HepG2 (cell line): ENCODE results near the gene PPP4C. TPM values are rescaled to one million over a fixed set of nuclear protein-coding genes. Genes with fewer than 3 reads are reported as not detected.
A peak's percentile ranks its signal among the peaks of the same experiment; 100 is the strongest.

Source experiments
- ATF1 ChIP-seq: IDR thresholded peaks from 2 replicates; pipeline ENCODE4 v1.6.1; 2016; ENCODE audit warnings: mild to moderate bottlenecking, control low read depth
- ATF7-NPFF ChIP-seq: sonication (generic); formaldehyde crosslinking; IDR thresholded peaks from 2 replicates; pipeline ENCODE4 v1.8.1; 2023; ENCODE audit warnings: mild to moderate bottlenecking, low read depth, missing genetic modification reagents, moderate library complexity
- CENPT ChIP-seq: sonication (generic); formaldehyde crosslinking; IDR thresholded peaks from 2 replicates; pipeline ENCODE4 v1.8.0; 2022; ENCODE audit warnings: low read depth, mild to moderate bottlenecking, moderate library complexity, missing genetic modification reagents
- E2F1 ChIP-seq: sonication (generic); formaldehyde crosslinking; IDR thresholded peaks from 2 replicates; pipeline ENCODE4 v1.5.0; 2020; ENCODE audit warnings: missing genetic modification reagents
- ETV5 ChIP-seq: IDR thresholded peaks from 2 replicates; pipeline ENCODE4 v1.6.1; 2018; ENCODE audit warnings: missing biosample characterization, missing genetic modification reagents, inconsistent platforms, borderline replicate concordance
- HMGXB3 ChIP-seq: sonication (generic); formaldehyde crosslinking; IDR thresholded peaks from 2 replicates; pipeline ENCODE4 v1.4.0; 2020; ENCODE audit warnings: missing genetic modification reagents, borderline replicate concordance
- IKZF1 ChIP-seq: fragments of 450-650 bp; IDR thresholded peaks from 2 replicates; pipeline ENCODE4 v1.7.1; 2016
- JARID2 ChIP-seq: sonication (generic); formaldehyde crosslinking; IDR thresholded peaks from 2 replicates; pipeline ENCODE4 v1.8.1; 2023; ENCODE audit warnings: missing genetic modification reagents, inconsistent platforms; ENCODE audit not compliant: insufficient replicate concordance
- MNT ChIP-seq: fragments of 450-650 bp; IDR thresholded peaks from 2 replicates; pipeline ENCODE4 v1.6.1; 2016
- PITX1 ChIP-seq: sonication (generic); formaldehyde crosslinking; IDR thresholded peaks from 2 replicates; pipeline ENCODE4 v1.5.1; 2020; ENCODE audit warnings: mild to moderate bottlenecking, missing genetic modification reagents
- PPARG ChIP-seq: conservative IDR thresholded peaks from 2 replicates; pipeline ENCODE4 v1.6.1; 2016; ENCODE audit warnings: missing biosample characterization, missing genetic modification reagents
- RAD51 ChIP-seq: fragments of 450-650 bp; IDR thresholded peaks from 2 replicates; pipeline ENCODE4 v1.6.1; 2016; ENCODE audit warnings: borderline replicate concordance
- TBX3 ChIP-seq: fragments of 450-650 bp; IDR thresholded peaks from 2 replicates; pipeline ENCODE4 v1.6.1; 2017; ENCODE audit warnings: antibody characterized with exemption, mild to moderate bottlenecking, inconsistent platforms, borderline replicate concordance
- ZNF17 ChIP-seq: sonication (generic); formaldehyde crosslinking; IDR thresholded peaks from 2 replicates; pipeline ENCODE4 v1.5.0; 2020; ENCODE audit warnings: mild to moderate bottlenecking, missing genetic modification reagents
- ZNF337 ChIP-seq: sonication (generic); formaldehyde crosslinking; IDR thresholded peaks from 2 replicates; pipeline ENCODE4 v1.5.1; 2020; ENCODE audit warnings: missing genetic modification reagents, low read depth, mild to moderate bottlenecking, borderline replicate concordance
- ZNF724P ChIP-seq: sonication (generic); formaldehyde crosslinking; IDR thresholded peaks from 2 replicates; pipeline ENCODE4 v1.8.0; 2022; ENCODE audit warnings: missing genetic modification reagents, borderline replicate concordance
- ZNF772 ChIP-seq: sonication (generic); formaldehyde crosslinking; IDR thresholded peaks from 2 replicates; pipeline ENCODE4 v1.5.0; 2020; ENCODE audit warnings: mild to moderate bottlenecking, missing genetic modification reagents
- ZNF883 ChIP-seq: sonication (generic); formaldehyde crosslinking; IDR thresholded peaks from 2 replicates; pipeline ENCODE4 v1.5.1; 2020; ENCODE audit warnings: mild to moderate bottlenecking, missing genetic modification reagents; ENCODE audit errors: not compliant biosample characterization
- ZNF891 ChIP-seq: sonication (generic); formaldehyde crosslinking; IDR thresholded peaks from 2 replicates; pipeline ENCODE4 v1.5.0; 2020; ENCODE audit warnings: mild to moderate bottlenecking, missing genetic modification reagents
- polyA plus RNA-seq, 8 experiments: library from polyadenylated mRNA; depleted of rRNA in 3 of 8; stranded (reverse) in 7 of 8; unstranded in 1 of 8; fragments of >200 nt; fragmentation: Illumina TruSeq in 4 of 8; extraction: Trizol in 4 of 8; gene quantifications; 2 replicates each; pipeline versions ENCODE4 v1.2.1 to v1.2.3, GENCODE V29; 2011 to 2016; ENCODE audit warnings: low read depth in 4 of 8, missing spikeins in 1 of 8, mixed read lengths in 1 of 8; ENCODE audit not compliant: insufficient read depth in 1 of 8
- total RNA-seq, 5 experiments: library from RNA; depleted of rRNA; stranded (reverse); fragments of >200 nt; fragmentation: Illumina TruSeq; extraction: Trizol; gene quantifications; 2 replicates each; pipeline ENCODE4 v1.2.3, GENCODE V29; 2016; ENCODE audit warnings: low read depth in 1 of 5

Gene PPP4C
- total and polyA plus RNA-seq, 2 of the 13 experiments (the other 11 are each of a cell fraction or from before 2014, with no cell fraction given), result 176 to 220 TPM

GRCh38 chr16:30063893-30064728 is 11.7 kb upstream of the PPP4C start (continued):
- TF ChIP-seq ZNF891 (CRISPR knock-in tag) (no peak), ZNF883 (CRISPR knock-in tag) (no peak), ETV5 (CRISPR knock-in tag) (peak; percentile 51; the same call in 1 of the 2 replicates), ATF7-NPFF (no peak; the same call in 1 of the 2 replicates), E2F1 (CRISPR knock-in tag) (no peak), IKZF1 (no peak), CENPT (CRISPR knock-in tag) (no peak), ZNF17 (CRISPR knock-in tag) (no peak), JARID2 (CRISPR knock-in tag) (peak; percentile 38), ZNF337 (CRISPR knock-in tag) (peak; percentile 49; the same call in 1 of the 2 replicates), PPARG (CRISPR knock-in tag) (peak; percentile 56), ATF1 (CRISPR knock-in tag) (peak; percentile 31; the same call in 1 of the 2 replicates), HMGXB3 (peak; percentile 53; the same call in 1 of the 2 replicates), ZNF772 (CRISPR knock-in tag) (0 out of 2 replicates have a peak, but pooled peaks have one; percentile 1), ZNF724P (CRISPR knock-in tag) (peak; percentile 63; the same call in 1 of the 2 replicates), RAD51 (no peak; the same call in 1 of the 2 replicates), PITX1 (CRISPR knock-in tag) (peak; percentile 44), TBX3 (no peak), MNT (no peak)
